A549 (cell line): ENCODE results near the gene PRRG4.

ENCODE experiments used
- CBX8 ChIP-seq: fragments of 200-600 bp; sonication (generic); IDR thresholded peaks from 2 replicates; pipeline ENCODE4 v1.6.1; 2016
- CEBPB ChIP-seq, 2 experiments: fragments of >200 bp in 1 of 2; sonication (Bioruptor Twin) in 1 of 2; formaldehyde crosslinking in 1 of 2; IDR thresholded peaks; 2 replicates each; pipeline ENCODE4 v1.6.1; 2012 to 2016
- CTCF ChIP-seq: fragments of >200 bp; sonication (Bioruptor Twin); formaldehyde crosslinking; IDR thresholded peaks from 3 replicates; pipeline ENCODE4 v1.5.1; 2016
- GATA3 ChIP-seq: IDR thresholded peaks from 2 replicates; pipeline ENCODE4 v1.6.1; 2012; ENCODE audit warnings: borderline replicate concordance
- KDM5A ChIP-seq: fragments of 200-600 bp; sonication (generic); IDR thresholded peaks from 2 replicates; pipeline ENCODE4 v1.6.1; 2016; ENCODE audit warnings: antibody characterized with exemption, mild to moderate bottlenecking
- PBX3 ChIP-seq: IDR thresholded peaks from 2 replicates; pipeline ENCODE4 v1.6.1; 2012
- POLR2A ChIP-seq: IDR thresholded peaks from 2 replicates; pipeline ENCODE4 v1.6.1; 2012; ENCODE audit warnings: mild to moderate bottlenecking, low read length
- RNF2 ChIP-seq: fragments of 200-600 bp; sonication (generic); IDR thresholded peaks from 2 replicates; pipeline ENCODE4 v1.6.1; 2016; ENCODE audit warnings: low read depth, mild to moderate bottlenecking, antibody characterized with exemption, moderate library complexity, borderline replicate concordance
- ZFP36 ChIP-seq: fragments of 450-650 bp; IDR thresholded peaks from 2 replicates; pipeline ENCODE4 v1.6.1; 2014; ENCODE audit warnings: borderline replicate concordance; ENCODE audit not compliant: partially characterized antibody

- TF ChIP-seq CBX8 (no peak), PBX3 (no peak), GATA3 (no peak), RNF2 (no peak), KDM5A (no peak), CTCF (no peak), POLR2A (no peak), ZFP36 (no peak), CEBPB (IDR thresholded peaks at IDR 0.05) (no peak)
These were observed 44.5 kb upstream of the PRRG4 start for GRCh38 chr11:32785262-32785661.
